Airway epithelial cell (primary cell): ENCODE measurements around the gene TOMM6. TPM values are rescaled to one million over a fixed set of nuclear protein-coding genes. Genes with fewer than 3 reads are reported as not detected.

Source experiments
- total RNA-seq: library from RNA; depleted of rRNA; stranded (reverse); fragments of >200 nt; gene quantifications from 2 replicates; pipeline ENCODE4 v1.2.3, GENCODE V29; 2015

TOMM6 gene
- 231 and 338 TPM in 2 replicates for total RNA-seq

DNA sequence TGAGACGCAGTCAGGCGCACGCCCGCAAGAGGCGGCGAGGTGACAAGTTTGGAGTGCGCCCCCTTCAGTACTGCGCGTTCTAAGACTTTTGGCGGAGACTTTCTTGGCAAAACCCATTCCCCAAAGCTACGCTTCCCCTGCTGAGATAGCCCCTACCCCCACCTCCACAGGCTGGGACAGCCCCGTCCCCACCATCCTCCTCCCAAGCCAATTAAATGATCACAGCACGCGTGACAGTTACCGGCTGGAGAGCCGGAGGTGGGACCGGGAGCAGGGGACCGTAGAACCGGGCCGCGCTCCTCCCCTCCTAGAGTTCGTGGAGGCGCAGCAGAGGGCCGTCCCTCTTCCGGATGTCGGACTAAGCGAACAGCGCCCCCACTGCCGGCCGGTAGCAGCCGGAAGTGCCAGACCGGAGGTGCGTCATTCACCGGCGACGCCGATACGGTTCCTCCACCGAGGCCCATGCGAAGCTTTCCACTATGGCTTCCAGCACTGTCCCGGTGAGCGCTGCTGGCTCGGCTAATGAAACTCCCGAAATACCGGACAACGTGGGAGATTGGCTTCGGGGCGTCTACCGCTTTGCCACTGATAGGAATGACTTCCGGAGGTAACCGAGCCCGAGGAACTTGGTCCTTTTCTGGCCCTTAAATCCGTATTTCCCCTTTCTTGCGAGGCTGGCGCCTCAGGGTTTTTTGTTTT is at the start of gene TOMM6:
TSS of gene TOMM6 (plus strand) at position 476 of the 699 bp plus-strand sequence. CDS start at position 480, 4 bp downstream.

DNA sequence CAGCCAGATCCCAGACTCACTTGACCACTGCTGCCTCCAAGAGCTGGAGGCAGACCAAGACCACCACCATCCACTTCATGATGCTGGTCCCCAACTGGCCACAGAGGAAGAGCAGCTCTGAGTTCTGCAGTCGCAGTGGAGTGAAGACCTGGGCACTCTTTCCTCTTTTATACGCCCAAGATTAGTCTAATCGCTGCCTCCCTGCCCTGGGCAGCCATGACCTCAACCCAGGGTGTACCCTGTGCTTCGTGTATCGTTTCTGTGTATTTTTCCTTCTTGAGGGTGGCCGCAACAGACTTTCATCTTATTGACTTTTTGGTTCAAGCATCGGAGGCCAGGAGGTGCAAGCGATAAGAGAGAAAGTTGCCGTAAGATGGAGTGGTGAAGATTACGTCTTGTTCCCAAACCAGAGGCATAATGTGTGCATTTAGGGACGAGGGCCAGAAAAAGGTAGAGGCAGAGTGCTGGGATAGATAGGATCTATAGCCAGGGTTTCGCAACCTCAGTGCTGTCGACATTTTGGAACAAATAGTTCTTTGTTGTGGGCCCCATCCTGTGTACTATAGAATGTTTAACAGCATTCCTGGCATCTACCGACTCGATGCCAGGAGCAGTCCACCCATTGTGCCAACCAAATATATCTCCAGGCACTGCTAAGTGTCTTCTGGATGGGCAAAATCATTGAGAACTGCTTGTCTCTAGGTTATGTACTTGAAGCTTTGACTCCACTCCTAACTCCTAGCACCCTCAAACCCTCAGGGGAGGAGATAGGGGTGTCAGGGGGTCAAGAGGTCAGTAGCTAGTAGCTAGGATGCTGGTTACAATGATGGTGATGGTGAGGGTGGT is 40.0 kb upstream of the TOMM6 start, which contains the start of gene PGC:
TSS of gene PGC (minus strand) at position 142 of the 846 bp plus-strand sequence. CDS start at position 79, 63 bp downstream.

GRCh38 chr6:41779788-41780550 is 7.5 kb upstream of the TOMM6 start, which contains the start of gene FRS3:
Gene FRS3 (minus strand): TSS chr6:41779900. CDS start chr6:41776987, 2,913 bp downstream.

GRCh38 chr6:41780551-41781365 is 6.7 kb upstream of the TOMM6 start, which contains the start of gene PRICKLE4:
Gene PRICKLE4 (plus strand): TSS chr6:41780782. CDS start chr6:41783474, 2,692 bp downstream.

Other genes with a start within 250 kb of the TOMM6 start
- gene FOXP4, start 241.3 kb upstream of the TOMM6 start, total RNA-seq = 8.2 and 13.2 TPM in 2 replicates
- 270 and 324 TPM in 2 replicates for gene MDFI, start 149.2 kb upstream of the TOMM6 start, total RNA-seq
- gene TFEB, start 52.1 kb upstream of the TOMM6 start, total RNA-seq = 11.4 and 14.2 TPM in 2 replicates
- gene PGC, start 40.3 kb upstream of the TOMM6 start, total RNA-seq = not detected in 2 replicates
- 0.70 and 1.2 TPM in 2 replicates for gene FRS3, start 7.8 kb upstream of the TOMM6 start, total RNA-seq
- 0.28 and 2.5 TPM in 2 replicates for gene PRICKLE4, start 6.9 kb upstream of the TOMM6 start, total RNA-seq
- gene USP49, start 107.7 kb downstream of the TOMM6 start, total RNA-seq = 0.28 and 1.3 TPM in 2 replicates
- gene MED20, start 133.4 kb downstream of the TOMM6 start, total RNA-seq = 19.1 and 24.2 TPM in 2 replicates
- gene BYSL, start 133.8 kb downstream of the TOMM6 start, total RNA-seq = 6.2 and 15.8 TPM in 2 replicates
- gene CCND3, start 154.1 kb downstream of the TOMM6 start, total RNA-seq = 75.5 and 99.1 TPM in 2 replicates